ENCODE results near the gene FBXO28.

FBXO28 gene

DNA sequence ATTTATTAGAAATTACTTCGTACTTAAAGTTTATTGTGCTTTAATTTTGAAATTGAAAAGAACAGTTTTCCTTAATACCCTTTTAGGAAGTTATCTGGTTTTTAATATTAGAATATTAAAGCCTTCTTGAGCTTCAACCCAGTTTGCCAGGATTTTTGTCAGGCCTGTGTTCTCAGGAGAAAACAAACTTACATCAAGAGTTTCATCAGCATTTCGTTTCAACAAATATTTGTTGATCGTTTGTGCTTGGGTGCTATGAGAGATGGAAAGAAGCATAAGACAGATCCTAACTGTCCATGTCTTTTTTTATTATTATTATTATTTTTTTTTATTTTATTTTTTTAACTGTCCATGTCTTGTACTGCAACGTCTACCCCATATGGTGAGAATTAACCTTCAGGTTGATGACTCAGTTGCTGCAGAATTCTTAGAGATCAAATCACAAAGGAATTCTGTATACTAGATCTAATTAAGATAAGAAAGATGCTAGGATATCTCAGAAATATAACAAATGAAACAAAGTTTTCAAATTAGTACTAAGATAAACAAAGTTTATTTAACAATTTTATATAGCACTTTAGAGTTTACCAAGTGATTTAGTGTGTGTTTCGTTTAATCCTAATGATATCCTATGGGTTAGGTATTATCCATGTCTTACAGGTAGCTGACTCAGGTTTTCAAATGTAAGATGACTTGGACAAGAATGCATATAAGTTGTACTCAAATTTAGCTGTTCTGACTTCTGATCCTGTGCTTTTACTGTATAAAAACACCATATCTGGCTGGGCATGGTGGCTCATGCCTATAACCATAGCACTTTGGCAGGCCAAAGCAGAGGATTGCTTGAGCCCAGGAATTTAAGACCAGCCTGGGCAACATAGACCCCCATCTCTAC is 14.3 kb downstream of the FBXO28 start:
- TF ChIP-seq, protein P1, sequence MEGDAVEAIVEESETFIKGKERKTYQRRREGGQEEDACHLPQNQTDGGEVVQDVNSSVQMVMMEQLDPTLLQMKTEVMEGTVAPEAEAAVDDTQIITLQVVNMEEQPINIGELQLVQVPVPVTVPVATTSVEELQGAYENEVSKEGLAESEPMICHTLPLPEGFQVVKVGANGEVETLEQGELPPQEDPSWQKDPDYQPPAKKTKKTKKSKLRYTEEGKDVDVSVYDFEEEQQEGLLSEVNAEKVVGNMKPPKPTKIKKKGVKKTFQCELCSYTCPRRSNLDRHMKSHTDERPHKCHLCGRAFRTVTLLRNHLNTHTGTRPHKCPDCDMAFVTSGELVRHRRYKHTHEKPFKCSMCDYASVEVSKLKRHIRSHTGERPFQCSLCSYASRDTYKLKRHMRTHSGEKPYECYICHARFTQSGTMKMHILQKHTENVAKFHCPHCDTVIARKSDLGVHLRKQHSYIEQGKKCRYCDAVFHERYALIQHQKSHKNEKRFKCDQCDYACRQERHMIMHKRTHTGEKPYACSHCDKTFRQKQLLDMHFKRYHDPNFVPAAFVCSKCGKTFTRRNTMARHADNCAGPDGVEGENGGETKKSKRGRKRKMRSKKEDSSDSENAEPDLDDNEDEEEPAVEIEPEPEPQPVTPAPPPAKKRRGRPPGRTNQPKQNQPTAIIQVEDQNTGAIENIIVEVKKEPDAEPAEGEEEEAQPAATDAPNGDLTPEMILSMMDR (IDR thresholded peaks at IDR 0.05; ENCODE audit: low read depth, low read length), result no peak
- no peaks in the 10 kb centered on the region for H3K9me3 ChIP-seq

DNA sequence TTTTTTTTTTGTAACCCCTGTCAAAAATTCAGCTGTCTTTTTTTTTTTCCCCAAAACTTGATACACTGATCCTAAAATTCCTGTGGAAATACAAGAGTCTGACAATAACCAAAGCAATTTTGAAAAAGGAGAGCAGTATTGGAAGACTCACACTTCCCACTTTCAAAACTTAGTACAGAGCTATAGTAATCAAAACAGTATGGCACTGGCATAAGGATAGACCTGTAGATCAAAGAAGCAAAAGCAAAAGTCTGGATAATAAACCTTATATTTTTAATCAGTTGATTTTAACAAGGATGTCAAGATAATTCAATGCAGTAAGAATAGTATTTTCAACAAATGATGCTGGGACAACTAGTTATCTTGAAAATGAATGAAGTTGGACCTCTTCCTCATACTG is 17.3 kb downstream of the FBXO28 start:
- H3K27me3 ChIP-seq, result no peaks in the 10 kb centered on the region
- DNase-seq, result no peak
- TF ChIP-seq, protein P1 (IDR thresholded peaks at IDR 0.05; ENCODE audit: low read depth, low read length), result no peak
- H3K4me1 ChIP-seq, result no peaks in the 10 kb centered on the region
- H3K9me3 ChIP-seq, result no peaks in the 10 kb centered on the region
- peaks cover 35% of the 10 kb centered on the region for H3K36me3 ChIP-seq
- H3K4me3 ChIP-seq (ENCODE audit: low read depth, low read length), result no peak overlapping the region

More for the DNA sequence above, 14.3 kb downstream of the FBXO28 start:
- Histone ChIP-seq H3K4me3 (ENCODE audit: low read depth, low read length) (no peak overlapping the region), H3K36me3 (peaks cover 32% of the 10 kb centered on the region), H3K4me1 (no peaks in the 10 kb centered on the region), H3K27me3 (no peaks in the 10 kb centered on the region)
- DNase-seq, result no peak

DNA sequence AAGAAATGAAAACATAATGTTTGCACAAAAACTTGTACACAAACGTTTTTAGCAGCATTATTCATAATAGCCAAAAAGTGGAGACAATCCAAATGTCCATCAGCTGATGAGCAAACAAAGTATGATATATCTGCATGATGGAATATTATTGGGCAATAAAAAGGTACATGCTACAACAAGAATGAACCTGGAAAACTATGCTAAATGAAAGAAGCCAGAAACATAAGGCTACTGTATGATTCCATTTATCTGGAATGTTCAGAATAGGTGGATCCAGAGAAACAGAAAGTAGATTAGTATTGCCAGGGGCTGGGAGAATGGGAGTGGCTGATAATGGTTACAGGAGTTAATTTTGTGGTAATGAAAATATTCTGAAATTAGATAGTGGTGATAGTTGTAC is 19.0 kb downstream of the FBXO28 start:
- no peak overlapping the region for H3K4me3 ChIP-seq (ENCODE audit: low read depth, low read length)
- no peak for DNase-seq
- H3K36me3 ChIP-seq, result peaks cover 35% of the 10 kb centered on the region
- no peaks in the 10 kb centered on the region for H3K9me3 ChIP-seq
- H3K27me3 ChIP-seq, result no peaks in the 10 kb centered on the region
- TF ChIP-seq, protein P1 (IDR thresholded peaks at IDR 0.05; ENCODE audit: low read depth, low read length), result no peak
- H3K4me1 ChIP-seq, result no peaks in the 10 kb centered on the region

DNA sequence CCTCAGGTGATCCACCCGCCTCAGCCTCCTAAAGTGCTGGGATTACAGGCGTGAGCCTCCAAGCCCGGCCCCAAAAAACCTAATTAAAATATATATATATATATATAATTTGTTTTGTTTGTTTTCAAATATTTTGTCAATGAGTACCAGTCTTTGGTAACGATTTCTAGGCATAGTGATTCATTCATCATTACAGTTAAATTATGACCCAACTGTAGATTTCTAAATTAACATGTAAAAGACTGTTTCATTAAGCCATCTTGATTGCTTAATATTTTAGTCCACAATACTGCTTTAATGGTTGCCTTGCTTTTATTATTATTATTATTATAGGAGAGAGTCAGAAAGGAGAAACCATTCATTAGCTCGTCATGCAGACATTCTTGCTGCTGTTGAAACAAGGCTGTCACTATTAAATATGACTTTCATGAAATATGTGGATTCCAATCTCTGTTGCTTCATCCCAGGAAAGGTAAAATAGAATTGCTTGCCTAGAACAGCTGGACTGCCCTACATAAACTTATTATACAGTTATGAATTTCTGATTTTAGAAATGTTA is 19.9 kb downstream of the FBXO28 start:
- DNase-seq, result no peak
- TF ChIP-seq, protein P1 (IDR thresholded peaks at IDR 0.05; ENCODE audit: low read depth, low read length), result no peak
- Histone ChIP-seq H3K27me3 (no peaks in the 10 kb centered on the region), H3K4me1 (no peaks in the 10 kb centered on the region), H3K36me3 (peaks cover 37% of the 10 kb centered on the region), H3K4me3 (ENCODE audit: low read depth, low read length) (no peak overlapping the region), H3K9me3 (no peaks in the 10 kb centered on the region)

DNA sequence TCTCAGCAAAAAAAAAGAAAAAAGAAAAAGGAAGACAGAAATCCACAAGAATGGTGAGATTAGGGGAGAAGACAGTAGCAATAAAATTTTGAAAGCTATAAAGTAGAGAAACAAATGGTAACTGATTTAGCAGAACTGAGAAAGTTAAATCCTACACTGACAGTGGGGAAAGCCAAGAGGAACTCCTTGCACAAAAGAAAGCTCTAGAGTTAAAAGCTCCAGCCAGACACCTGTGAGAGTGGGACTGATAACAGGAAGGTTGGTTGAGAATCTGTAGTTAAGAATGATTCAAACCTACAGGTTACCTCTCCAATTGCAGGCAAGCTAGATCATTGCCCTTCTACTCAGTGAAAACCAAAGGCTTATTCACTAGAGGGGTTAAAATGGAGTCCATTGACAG is 23.6 kb downstream of the FBXO28 start:
- DNase-seq, result no peak
- TF ChIP-seq, protein P1 (IDR thresholded peaks at IDR 0.05; ENCODE audit: low read depth, low read length), result no peak
- no peaks in the 10 kb centered on the region for H3K4me1 ChIP-seq
- H3K36me3 ChIP-seq, result peaks cover 30% of the 10 kb centered on the region
- H3K9me3 ChIP-seq, result no peaks in the 10 kb centered on the region
- no peaks in the 10 kb centered on the region for H3K27me3 ChIP-seq
- no peak overlapping the region for H3K4me3 ChIP-seq (ENCODE audit: low read depth, low read length)

DNA sequence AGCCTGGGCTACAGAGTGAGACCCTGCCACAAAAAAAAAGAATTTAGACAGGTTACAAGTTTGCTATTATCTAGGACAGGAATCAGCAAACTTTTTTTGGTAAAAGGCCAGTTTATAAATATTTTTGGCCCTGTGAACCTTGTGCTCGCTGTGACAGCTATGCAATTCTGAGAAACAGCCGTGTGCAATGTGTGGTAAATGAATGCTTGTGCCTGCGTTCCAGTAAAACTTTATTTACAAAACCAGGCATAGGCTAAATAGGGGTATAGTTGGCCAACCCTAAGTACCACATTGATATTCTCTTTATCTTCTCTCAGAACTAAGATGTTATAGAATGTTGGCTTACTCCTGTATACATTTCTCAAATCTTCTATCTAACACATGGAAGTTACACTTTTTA is 24.3 kb downstream of the FBXO28 start:
- no peak overlapping the region for H3K4me3 ChIP-seq (ENCODE audit: low read depth, low read length)
- H3K9me3 ChIP-seq, result no peaks in the 10 kb centered on the region
- no peak for DNase-seq
- H3K27me3 ChIP-seq, result no peaks in the 10 kb centered on the region
- TF ChIP-seq, protein P1 (IDR thresholded peaks at IDR 0.05; ENCODE audit: low read depth, low read length), result no peak
- no peaks in the 10 kb centered on the region for H3K4me1 ChIP-seq
- peaks cover 27% of the 10 kb centered on the region for H3K36me3 ChIP-seq
